Stomach (tissue), 9 donors: ENCODE measurements around the gene COL12A1. TPM values are rescaled to one million over a fixed set of nuclear protein-coding genes. Genes with fewer than 3 reads are reported as not detected.

Experiments
- DNase-seq, 2 donors: peaks; one replicate each; pipeline versions ENCODE4 v3.0.0 to v3.0.0-alpha.2; 2013 to 2019
- H3K27ac ChIP-seq, 5 donors: fragments of 200-600 bp in 4 of 5; sonication (generic) in 4 of 5; one replicate each; pipeline ENCODE4 v1.5.1; 2013 to 2019; ENCODE audit warnings: mild to moderate bottlenecking in 1 of 5, moderate library complexity in 1 of 5
- H3K27me3 ChIP-seq, 3 donors: fragments of 200-600 bp; sonication (generic); one replicate each; pipeline ENCODE4 v1.5.1; 2017 to 2019; ENCODE audit warnings: mixed run types in 1 of 3
- H3K36me3 ChIP-seq, 4 donors: fragments of 200-600 bp; sonication (generic); 1 replicate in 3 of 4; 2 replicates in 1 of 4; pipeline ENCODE4 v1.5.1; 2016 to 2019
- H3K4me1 ChIP-seq, 4 donors: fragments of 200-600 bp; sonication (generic); one replicate each; pipeline ENCODE4 v1.5.1; 2016 to 2019
- H3K4me3 ChIP-seq, 4 donors: fragments of 200-600 bp; sonication (generic) in 3 of 4; one replicate each; pipeline ENCODE4 v1.5.1; 2016 to 2019; ENCODE audit warnings: mild to moderate bottlenecking in 1 of 4
- H3K9me3 ChIP-seq, 4 donors: fragments of 200-600 bp; sonication (generic); one replicate each; pipeline ENCODE4 v1.5.1; 2016 to 2019
- CTCF ChIP-seq, 7 experiments: fragments of 450-650 bp in 4 of 7; fragments of 200-600 bp in 3 of 7; sonication (generic) in 3 of 7; IDR thresholded peaks; one replicate each; pipeline ENCODE4 v1.5.1; 2016 to 2019; ENCODE audit warnings: antibody characterized with exemption in 7 of 7, control low read depth in 2 of 7, mild to moderate bottlenecking in 1 of 7
- EP300 ChIP-seq: sonication (generic); formaldehyde crosslinking; IDR thresholded peaks from one replicate; pipeline ENCODE4 v1.6.1; 2017; ENCODE audit warnings: antibody characterized with exemption
- POLR2A ChIP-seq, 4 donors: fragments of 450-650 bp; IDR thresholded peaks; one replicate each; pipeline ENCODE4 v1.6.1; 2016; ENCODE audit warnings: antibody characterized with exemption in 4 of 4, control low read depth in 2 of 4, mild to moderate bottlenecking in 1 of 4, moderate library complexity in 1 of 4
- POLR2AphosphoS5 ChIP-seq, 3 donors: sonication (generic); formaldehyde crosslinking; IDR thresholded peaks; one replicate each; pipeline ENCODE4 v1.6.1; 2016; ENCODE audit warnings: antibody characterized with exemption in 3 of 3
- WGBS, 5 donors: extraction: QIAGEN DNeasy Blood & Tissue Kit in 3 of 5; methylation state at CpG; one replicate each; pipeline versions ENCODE4 v1.1.5 to v1.1.7; 2013 to 2018; 5-methylcytosine and 5-hydroxymethylcytosine counted together
- intact Hi-C: fragments of 100-400 bp; cut with DNase I; formaldehyde crosslinking; loops from one replicate; pipeline ENCODE4 v1.15.1; 2023; ENCODE audit warnings: low total_unique reads
- polyA plus RNA-seq, 3 donors: library from polyadenylated mRNA; stranded (reverse); fragments of 200-250 nt; gene quantifications; one replicate each; pipeline ENCODE4 v1.2.3, GENCODE V29; 2013
- total RNA-seq, 5 donors: library from RNA; depleted of rRNA; stranded (reverse); fragments of >200 nt; gene quantifications; one replicate each; pipeline versions ENCODE4 v1.1.0 to v1.2.3, GENCODE V29; 2014 to 2016
- donor health status: healthy with polysubstance abuse.
- donor health status: Bipolar disorder and iron deficiency.
- donor health status: healthy.

COL12A1 gene
- total and polyA plus RNA-seq, 8 donors, result 3.4 to 170 (median 20.3) TPM

DNA sequence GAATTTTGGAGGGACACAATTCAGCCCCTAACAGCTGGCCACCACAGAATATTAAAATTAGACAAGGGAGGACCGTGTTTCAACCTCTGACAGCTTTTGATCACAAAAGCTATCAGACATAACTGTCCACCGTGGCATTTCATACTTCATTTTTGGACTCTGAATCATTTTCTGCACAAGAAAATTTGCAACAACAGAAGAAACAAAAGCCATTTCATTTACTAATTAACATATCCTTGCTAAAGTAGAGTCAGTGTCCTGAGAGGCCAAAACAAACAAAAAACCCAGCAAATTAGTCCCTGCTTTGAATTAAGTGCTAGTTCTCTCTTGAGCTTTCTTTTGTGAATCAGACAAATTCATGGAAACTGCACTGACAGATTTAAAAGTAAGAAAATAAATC lies 17.6 kb upstream of the COL12A1 start:
- TF ChIP-seq POLR2A (IDR thresholded peaks at IDR 0.05) (no peak), CTCF (IDR thresholded peaks at IDR 0.05) (no peak), POLR2AphosphoS5 (IDR thresholded peaks at IDR 0.05) (no peak)
- Histone ChIP-seq H3K4me3 (no peak overlapping the region), H3K36me3 (no peaks in the 10 kb centered on the region), H3K4me1 (peaks cover 0 to 8% (median 0%) of the 10 kb centered on the region in 4 donors), H3K27ac (no peak overlapping the region), H3K27me3 (no peaks in the 10 kb centered on the region), H3K9me3 (no peaks in the 10 kb centered on the region)
- no peak for DNase-seq
- intact Hi-C loops, result no loop called here
- 70 to 80% (median 78%) methylated on average over 2 of the region's 2 CpGs for WGBS, 5 donors

DNA sequence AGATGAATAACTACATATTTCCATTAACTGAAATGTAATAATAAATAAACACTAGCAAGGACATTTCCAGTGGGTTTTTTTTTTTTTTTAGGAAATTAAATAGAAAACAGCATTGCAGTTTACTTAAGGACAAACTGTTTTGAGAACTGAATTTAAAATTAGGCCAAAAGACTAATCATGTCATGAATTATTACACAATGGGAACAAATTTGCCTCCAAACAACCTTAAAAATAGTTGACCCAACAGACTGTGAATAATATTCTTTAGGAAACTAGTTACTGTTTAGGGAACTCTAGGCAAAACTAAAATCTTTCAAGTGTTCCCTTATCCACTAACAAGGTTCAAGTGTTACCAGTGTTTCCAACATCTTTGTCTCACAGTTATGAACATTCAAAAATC lies 16.4 kb upstream of the COL12A1 start:
- Histone ChIP-seq H3K9me3 (no peaks in the 10 kb centered on the region), H3K4me1 (peaks cover 0 to 15% (median 2%) of the 10 kb centered on the region in 4 donors), H3K36me3 (no peaks in the 10 kb centered on the region), H3K27ac (no peak overlapping the region), H3K27me3 (no peaks in the 10 kb centered on the region), H3K4me3 (no peak overlapping the region)
- TF ChIP-seq POLR2A (IDR thresholded peaks at IDR 0.05), result no peak
- no peak for TF ChIP-seq CTCF (IDR thresholded peaks at IDR 0.05)
- TF ChIP-seq EP300, result no peak
- intact Hi-C loops, result no loop called here
- DNase-seq, result no peak

GRCh38 chr6:75221116-75221515 lies 15.3 kb upstream of the COL12A1 start:
- intact Hi-C loops, result no loop called here
- Histone ChIP-seq H3K27me3 (peaks cover 0 to 2% (median 0%) of the 10 kb centered on the region in 3 donors), H3K27ac (no peak overlapping the region), H3K4me1 (peaks cover 0 to 12% (median 3%) of the 10 kb centered on the region in 4 donors), H3K9me3 (no peaks in the 10 kb centered on the region), H3K36me3 (no peaks in the 10 kb centered on the region), H3K4me3 (no peak overlapping the region)
- no peak for DNase-seq
- WGBS, 5 donors, result 87 to 93% (median 90%) methylated on average over 4 of the region's 4 CpGs
- no peak for TF ChIP-seq POLR2A (IDR thresholded peaks at IDR 0.05)
- TF ChIP-seq CTCF (IDR thresholded peaks at IDR 0.05), result no peak
- TF ChIP-seq POLR2AphosphoS5 (IDR thresholded peaks at IDR 0.05), result no peak
- no peak for TF ChIP-seq EP300

DNA sequence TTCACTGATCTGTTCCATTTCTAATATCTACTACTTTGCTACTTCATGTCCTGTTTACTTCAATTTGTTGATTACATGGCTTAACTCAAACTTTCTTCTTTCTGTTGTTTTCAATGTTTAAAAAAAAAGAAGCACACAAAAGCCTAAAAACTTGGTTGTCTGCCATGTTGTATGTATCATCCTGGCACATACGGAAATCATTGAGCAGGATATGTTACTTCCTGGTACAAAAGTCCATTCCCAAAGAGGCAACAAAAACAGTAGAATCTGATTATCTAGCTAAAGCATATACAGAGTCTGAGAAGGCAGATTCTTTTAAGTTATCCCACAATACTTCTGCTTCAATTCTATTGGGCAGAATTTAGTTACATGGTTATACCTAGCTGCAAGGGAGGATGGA lies 14.5 kb upstream of the COL12A1 start:
- H3K27me3 ChIP-seq, result peaks cover 0 to 2% (median 0%) of the 10 kb centered on the region in 3 donors
- intact Hi-C loops, result no loop called here
- 20 to 45% (median 25%) methylated on average over 1 of the region's 1 CpG for WGBS, 5 donors
- no peak overlapping the region for H3K4me3 ChIP-seq
- peaks cover 0 to 12% (median 3%) of the 10 kb centered on the region in 4 donors for H3K4me1 ChIP-seq
- no peak for DNase-seq
- H3K9me3 ChIP-seq, result no peaks in the 10 kb centered on the region
- H3K27ac ChIP-seq, result peak overlapping the region in 1 of 5 donors; percentile 23
- H3K36me3 ChIP-seq, result no peaks in the 10 kb centered on the region
- TF ChIP-seq CTCF (IDR thresholded peaks at IDR 0.05) (no peak), EP300 (no peak), POLR2AphosphoS5 (IDR thresholded peaks at IDR 0.05) (no peak)
